ENCODE data around the gene LPP. TPM values are rescaled to one million over a fixed set of nuclear protein-coding genes. Genes with fewer than 3 reads are reported as not detected.

LPP gene
- total and polyA plus RNA-seq, 2 of the 4 experiments (the other 2 are of a cell fraction), result 16.0 to 130 TPM

DNA sequence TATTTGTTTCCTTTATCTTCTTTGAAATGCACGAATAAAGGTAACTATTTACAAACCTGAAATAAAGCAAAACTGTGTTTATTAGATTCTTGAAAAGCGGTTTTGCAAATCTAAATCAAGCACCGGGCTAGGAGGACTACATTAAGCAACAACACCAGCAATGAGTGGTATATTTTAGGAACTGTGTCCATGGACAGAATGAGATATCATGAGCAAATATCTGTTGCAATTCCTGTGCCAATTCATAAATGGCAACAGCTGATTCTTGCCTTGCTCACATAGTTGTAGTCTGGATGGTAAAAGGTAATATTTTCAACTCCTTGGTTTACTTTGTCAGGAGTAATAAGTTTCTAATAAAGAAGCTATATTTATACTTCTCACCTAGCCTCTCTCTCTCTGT, 403.3 kb downstream of the LPP start:
- H3K14ac ChIP-seq (replicated peaks; ENCODE audit: low read depth, low read length), result no peak overlapping the region
- H4K5ac ChIP-seq (ENCODE audit: low read depth, low read length), result no peak overlapping the region
- no peak overlapping the region for H3K56ac ChIP-seq (ENCODE audit: extremely low read depth, insufficient read depth, low read length)
- H2BK5ac ChIP-seq (ENCODE audit: low read depth, low read length, poor library complexity, severe bottlenecking), result no peak overlapping the region
- H3K4me2 ChIP-seq (ENCODE audit: low read depth, low read length), result no peak overlapping the region
- in situ Hi-C loops (cut with MboI; ENCODE audit: low sequenced_read_pairs) (no loop called here), intact Hi-C loops (cut with micrococcal nuclease) (no loop called here), dilution Hi-C loops (cut with HindIII; ENCODE audit: low sequenced_read_pairs, unreplicated experiment) (no loop called here)
- H4K91ac ChIP-seq (ENCODE audit: insufficient read depth, low read depth, low read length), result no peak overlapping the region
- ATAC-seq (ENCODE audit: low read depth) (no peak), DNase-seq (no peak)
- no peak overlapping the region for H3K4me3 ChIP-seq (ENCODE audit: insufficient read depth, low read depth, low read length)
- H4K8ac ChIP-seq (ENCODE audit: low read depth in 2 of 2, low read length in 2 of 2), result no peak overlapping the region
- H2AFZ ChIP-seq (replicated peaks; ENCODE audit: low read length, poor library complexity), result no peak overlapping the region
- H2BK20ac ChIP-seq (ENCODE audit: low read depth, low read length), result no peak overlapping the region
- H3K9me1 ChIP-seq (ENCODE audit: insufficient read depth, low read length), result peaks cover 10% of the 10 kb centered on the region
- BruUV-seq (replicated peaks), result no TSS peak
- H3K4me1 ChIP-seq (ENCODE audit: control insufficient read depth, insufficient read depth, low read length), result peaks cover 12% of the 10 kb centered on the region
- no CpG with 5 or more reads among the region's 3 CpGs for WGBS, 2 experiments (ENCODE audit: extremely low coverage in 2 of 2, insufficient read length in 1 of 2)
- H3K23ac ChIP-seq (ENCODE audit: low read depth, low read length), result no peak overlapping the region
- no peak overlapping the region for H3K4ac ChIP-seq (ENCODE audit: low read depth, low read length)
- CTCF ChIA-PET, result interaction anchor here (0.5 kb wide), 1 partner anchor 48 kb away, joined by 7 read pairs; no protein-coding TSS in a partner anchor
- no peaks in the 10 kb centered on the region for H3K27me3 ChIP-seq (ENCODE audit: control insufficient read depth, insufficient read depth, low read length)
- no peaks in the 10 kb centered on the region for H3K9me3 ChIP-seq (ENCODE audit: control insufficient read depth, insufficient read depth, low read length)
- TF ChIP-seq NFE2L2 (IDR thresholded peaks at IDR 0.05; ENCODE audit: low read depth, low read length) (no peak), BHLHE40 (IDR thresholded peaks at IDR 0.05; ENCODE audit: low read depth, low read length) (no peak), ELK1 (IDR thresholded peaks at IDR 0.05; ENCODE audit: borderline replicate concordance, low read depth, low read length) (no peak)
- no peak overlapping the region for H2BK15ac ChIP-seq (ENCODE audit: low read depth, low read length)
- peaks cover 32 to 87% of the 10 kb centered on the region in 2 experiments for H3K79me1 ChIP-seq (ENCODE audit: low read depth in 1 of 2, low read length in 2 of 2)
- H3K9ac ChIP-seq (ENCODE audit: low read depth, low read length), result no peak overlapping the region
- H3K36me3 ChIP-seq (ENCODE audit: control insufficient read depth, insufficient read depth, low read length), result peaks cover 5% of the 10 kb centered on the region; the same call in 1 of the 2 replicates
- H2AK9ac ChIP-seq (replicated peaks; ENCODE audit: low read depth, low read length, poor library complexity), result no peak overlapping the region
- POLR2A ChIA-PET (ENCODE audit: unreplicated experiment), result no interaction called here
- H2BK120ac ChIP-seq (ENCODE audit: low read depth, low read length), result no peak overlapping the region
- no peak overlapping the region for H3K27ac ChIP-seq (ENCODE audit: insufficient read depth, low read length)
- no peak overlapping the region for H2AK5ac ChIP-seq (ENCODE audit: low read depth, low read length)
- peaks cover 9% of the 10 kb centered on the region; the same call in 1 of the 2 replicates for H4K20me1 ChIP-seq (ENCODE audit: insufficient read depth, low read length)
- H3K18ac ChIP-seq (ENCODE audit: low read depth, low read length), result no peak overlapping the region
